Measurements from ENCODE around the gene KCNG4. TPM values are rescaled to one million over a fixed set of nuclear protein-coding genes. Genes with fewer than 3 reads are reported as not detected.
A peak's percentile ranks its signal among the peaks of the same experiment; 100 is the strongest.

KCNG4 gene
- total and polyA plus RNA-seq, 5 donors = not detected

- intact Hi-C loops (cut with DNase I) = loop anchor here in 1 of 4 donors (5.0 kb wide), 1 partner anchor 216 kb away; the partner anchor contains the start of gene NECAB2
- peaks cover 2% of the 10 kb centered on the region for H3K4me1 ChIP-seq (ENCODE audit: control insufficient read depth, insufficient read depth, low read length)
- DNase-seq = no peak
Measured at GRCh38 chr16:84182680-84183571, 56.9 kb downstream of the KCNG4 start.

GRCh38 chr16:84182104-84182503 lies 57.7 kb downstream of the KCNG4 start:
- H3K27ac ChIP-seq (ENCODE audit: low read length) = no peak overlapping the region
- H3K4me1 ChIP-seq (ENCODE audit: control insufficient read depth, insufficient read depth, low read length) = peaks cover 5% of the 10 kb centered on the region
- intact Hi-C loops (cut with DNase I) = loop anchor here in 1 of 4 donors (5.0 kb wide), 1 partner anchor 215 kb away; the partner anchor contains the start of gene NECAB2
- ATAC-seq (no peak), DNase-seq (peak in 1 of 3 donors; percentile 60)
- H3K27me3 ChIP-seq (ENCODE audit: control insufficient read depth, insufficient read depth) = no peaks in the 10 kb centered on the region
- no peaks in the 10 kb centered on the region for H3K9me3 ChIP-seq (ENCODE audit: control insufficient read depth, low read length)
- H3K4me3 ChIP-seq (ENCODE audit: low read length) = no peak overlapping the region
- WGBS = 96% methylated on average over 18 of the region's 18 CpGs

More at GRCh38 chr16:84182680-84183571, 56.9 kb downstream of the KCNG4 start:
- no peak for ATAC-seq
- H3K27ac ChIP-seq (ENCODE audit: low read length) = no peak overlapping the region
- no peaks in the 10 kb centered on the region for H3K9me3 ChIP-seq (ENCODE audit: control insufficient read depth, low read length)
- H3K4me3 ChIP-seq (ENCODE audit: low read length) = no peak overlapping the region
- no peaks in the 10 kb centered on the region for H3K27me3 ChIP-seq (ENCODE audit: control insufficient read depth, insufficient read depth)
- WGBS = 95% methylated on average over 26 of the region's 26 CpGs

GRCh38 chr16:84181144-84181915 lies 58.5 kb downstream of the KCNG4 start:
- H3K4me1 ChIP-seq (ENCODE audit: control insufficient read depth, insufficient read depth, low read length) = peaks cover 5% of the 10 kb centered on the region
- intact Hi-C loops (cut with DNase I) = loop anchor here in 1 of 4 donors (5.0 kb wide), 1 partner anchor 214 kb away; the partner anchor contains the start of gene NECAB2
- DNase-seq (no peak), ATAC-seq (no peak)
- H3K9me3 ChIP-seq (ENCODE audit: control insufficient read depth, low read length) = no peaks in the 10 kb centered on the region
- WGBS = 94% methylated on average over 41 of the region's 41 CpGs
- no peak overlapping the region for H3K27ac ChIP-seq (ENCODE audit: low read length)
- H3K27me3 ChIP-seq (ENCODE audit: control insufficient read depth, insufficient read depth) = no peaks in the 10 kb centered on the region
- H3K4me3 ChIP-seq (ENCODE audit: low read length) = no peak overlapping the region

GRCh38 chr16:84180519-84181140 lies 59.2 kb downstream of the KCNG4 start:
- H3K4me1 ChIP-seq (ENCODE audit: control insufficient read depth, insufficient read depth, low read length) = peaks cover 3% of the 10 kb centered on the region
- intact Hi-C loops (cut with DNase I) = loop anchor here in 1 of 4 donors (5.0 kb wide), 1 partner anchor 213 kb away; the partner anchor contains the start of gene NECAB2
- peak overlapping the region; percentile 2 for H3K27ac ChIP-seq (ENCODE audit: low read length)
- no peak for ATAC-seq
- no peak overlapping the region for H3K4me3 ChIP-seq (ENCODE audit: low read length)
- 78% methylated on average over 21 of the region's 21 CpGs for WGBS
- no peaks in the 10 kb centered on the region for H3K9me3 ChIP-seq (ENCODE audit: control insufficient read depth, low read length)
- no peaks in the 10 kb centered on the region for H3K27me3 ChIP-seq (ENCODE audit: control insufficient read depth, insufficient read depth)
- DNase-seq = peak in 1 of 3 donors; percentile 68

- ATAC-seq (no peak), DNase-seq (peak in 2 of 3 donors; percentile 54 to 63)
- no peaks in the 10 kb centered on the region for H3K9me3 ChIP-seq (ENCODE audit: control insufficient read depth, low read length)
- no peaks in the 10 kb centered on the region for H3K27me3 ChIP-seq (ENCODE audit: control insufficient read depth, insufficient read depth)
- no peak overlapping the region for H3K4me3 ChIP-seq (ENCODE audit: low read length)
- peak overlapping the region; percentile 2 for H3K27ac ChIP-seq (ENCODE audit: low read length)
- intact Hi-C loops (cut with DNase I) = loop anchor here in 3 of 4 donors (5.0 to 10.0 kb wide), 4 partner anchors 95 to 225 kb away; partner anchors contain the start of genes NECAB2 (in 1 of the 3) and OSGIN1 (in 1 of the 3)
- WGBS = 75% methylated on average over 33 of the region's 33 CpGs
- peaks cover 7% of the 10 kb centered on the region for H3K4me1 ChIP-seq (ENCODE audit: control insufficient read depth, insufficient read depth, low read length)
Measured at GRCh38 chr16:84179612-84180320, 60.0 kb downstream of the KCNG4 start.

GRCh38 chr16:84178892-84179611 lies 60.8 kb downstream of the KCNG4 start:
- Histone ChIP-seq H3K27me3 (ENCODE audit: control insufficient read depth, insufficient read depth) (no peaks in the 10 kb centered on the region), H3K4me3 (ENCODE audit: low read length) (no peak overlapping the region), H3K4me1 (ENCODE audit: control insufficient read depth, insufficient read depth, low read length) (peaks cover 7% of the 10 kb centered on the region), H3K9me3 (ENCODE audit: control insufficient read depth, low read length) (no peaks in the 10 kb centered on the region), H3K27ac (ENCODE audit: low read length) (no peak overlapping the region)
- intact Hi-C loops (cut with DNase I) = loop anchor here in 2 of 4 donors (10.0 kb wide), 3 partner anchors 94 to 224 kb away; partner anchors contain the start of gene OSGIN1 (in 1 of the 2)
- DNase-seq (peak in 1 of 3 donors; percentile 49), ATAC-seq (no peak)
- WGBS = 88% methylated on average over 28 of the region's 28 CpGs

GRCh38 chr16:84178146-84178765 lies 61.6 kb downstream of the KCNG4 start:
- Histone ChIP-seq H3K27ac (ENCODE audit: low read length) (no peak overlapping the region), H3K4me3 (ENCODE audit: low read length) (no peak overlapping the region), H3K27me3 (ENCODE audit: control insufficient read depth, insufficient read depth) (no peaks in the 10 kb centered on the region), H3K9me3 (ENCODE audit: control insufficient read depth, low read length) (no peaks in the 10 kb centered on the region), H3K4me1 (ENCODE audit: control insufficient read depth, insufficient read depth, low read length) (peaks cover 7% of the 10 kb centered on the region)
- WGBS = 75% methylated on average over 15 of the region's 15 CpGs
- ATAC-seq (no peak), DNase-seq (no peak)
- intact Hi-C loops (cut with DNase I) = loop anchor here in 2 of 4 donors (10.0 kb wide), 3 partner anchors 93 to 223 kb away; partner anchors contain the start of gene OSGIN1 (in 1 of the 2)

- ATAC-seq (no peak), DNase-seq (peak in 1 of 3 donors; percentile 69)
- H3K4me1 ChIP-seq (ENCODE audit: control insufficient read depth, insufficient read depth, low read length) = peaks cover 7% of the 10 kb centered on the region
- intact Hi-C loops (cut with DNase I) = loop anchor here in 2 of 4 donors (10.0 kb wide), 3 partner anchors 93 to 223 kb away; partner anchors contain the start of gene OSGIN1 (in 1 of the 2)
- no peak overlapping the region for H3K4me3 ChIP-seq (ENCODE audit: low read length)
- no peaks in the 10 kb centered on the region for H3K9me3 ChIP-seq (ENCODE audit: control insufficient read depth, low read length)
- whole genome bisulfite sequencing = 26% methylated on average over 9 of the region's 9 CpGs
- H3K27ac ChIP-seq (ENCODE audit: low read length) = peak overlapping the region; percentile 76
- no peaks in the 10 kb centered on the region for H3K27me3 ChIP-seq (ENCODE audit: control insufficient read depth, insufficient read depth)
Measured at GRCh38 chr16:84177741-84178073, 62.1 kb downstream of the KCNG4 start.
